CMK (cell line): ENCODE measurements around the gene BACH2.
"Not testable (repeated sequence)": the region's sequence is repeated elsewhere in the genome, so short reads cannot be mapped to it uniquely, and the experiment has no call there.

Source experiments
- DNase-seq: peaks from one replicate; pipeline ENCODE4 v3.0.0-alpha.2; 2010; ENCODE audit warnings: low read depth

Gene BACH2

GRCh38 chr6:89987830-89988229 is 308.8 kb downstream of the BACH2 start:
- no peak for DNase-seq

- no peak for DNase-seq
Observed at GRCh38 chr6:89987140-89987539, 309.5 kb downstream of the BACH2 start.

DNA sequence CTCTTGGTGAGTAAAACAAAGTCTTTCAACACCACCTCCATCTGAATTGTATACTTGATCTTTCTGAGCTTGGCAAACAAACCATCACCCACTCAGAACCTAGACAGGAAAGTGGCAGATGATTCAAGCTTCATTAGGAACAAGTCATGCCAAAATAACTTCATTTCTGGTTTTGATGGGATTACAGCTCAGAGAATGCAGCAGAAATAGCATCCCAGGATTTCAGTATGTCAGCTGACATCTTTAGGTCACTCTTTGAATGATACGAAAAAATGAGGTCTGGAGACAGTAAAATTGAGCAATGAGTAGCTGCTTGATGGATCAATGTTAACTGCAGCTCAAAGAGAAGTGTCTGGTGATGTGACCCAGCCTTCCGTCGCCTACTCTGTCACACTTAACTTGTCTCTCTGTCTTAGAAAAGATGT is 310.0 kb downstream of the BACH2 start:
- DNase-seq: no peak

GRCh38 chr6:89985751-89986493 is 310.7 kb downstream of the BACH2 start:
- DNase-seq: no peak

DNA sequence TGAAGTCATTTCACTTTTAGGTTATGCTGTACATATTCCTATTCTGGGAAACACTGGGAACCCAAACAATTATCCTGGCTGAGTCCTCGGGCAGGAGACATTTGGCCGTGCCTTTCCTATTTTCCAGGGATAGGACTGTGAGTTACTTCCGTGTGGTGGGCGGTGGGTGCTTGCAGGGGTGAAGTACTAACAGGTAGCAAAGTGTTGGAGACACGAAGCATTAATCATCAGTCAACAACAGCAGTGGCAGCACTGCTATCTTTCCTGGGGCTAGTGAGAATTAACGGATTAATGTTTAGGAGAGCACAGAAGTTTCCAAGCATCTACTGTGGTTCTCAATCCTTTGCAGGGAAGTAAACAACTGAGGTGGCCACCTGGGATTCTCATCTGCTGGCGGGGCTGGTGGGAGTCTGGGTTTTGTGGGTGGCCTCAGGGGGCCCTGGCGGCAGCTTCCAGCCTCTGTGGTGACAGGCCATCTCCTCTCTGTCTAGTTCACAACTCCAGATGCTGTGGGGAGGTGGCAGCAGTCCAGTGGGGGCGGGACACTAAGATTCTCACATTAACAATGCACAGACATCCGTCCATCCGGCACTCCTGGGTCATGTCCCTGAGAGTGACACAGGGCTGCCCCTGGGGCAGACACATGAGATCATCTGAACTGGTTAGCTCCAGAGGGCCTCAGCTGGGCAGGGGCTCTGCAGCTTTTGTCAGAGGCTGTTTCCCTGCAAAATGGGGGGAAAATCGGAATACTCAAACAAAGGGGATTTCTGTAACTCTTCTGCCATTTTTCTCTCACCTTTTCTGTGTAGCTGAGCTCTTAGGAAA is 311.5 kb downstream of the BACH2 start:
- no peak for DNase-seq

DNA sequence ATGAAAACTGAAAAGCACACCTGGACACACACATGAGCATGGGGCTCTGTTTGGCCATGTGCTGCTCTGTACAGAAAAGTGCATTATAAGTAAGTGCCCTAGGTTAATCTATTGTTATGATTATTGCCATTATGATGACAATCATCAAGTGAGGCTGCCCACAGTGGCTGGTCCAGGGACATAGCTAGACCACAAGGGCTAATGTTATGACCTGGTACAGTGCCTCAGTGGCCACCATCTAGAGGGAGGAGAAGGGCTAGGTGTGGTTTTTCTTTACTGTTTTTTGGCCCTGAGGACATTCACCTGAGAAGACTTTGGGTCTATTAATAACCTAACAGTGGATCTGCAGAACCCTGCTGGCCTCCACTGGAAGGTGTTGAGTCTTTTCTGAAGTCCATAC is 316.3 kb downstream of the BACH2 start:
- DNase-seq: no peak

DNA sequence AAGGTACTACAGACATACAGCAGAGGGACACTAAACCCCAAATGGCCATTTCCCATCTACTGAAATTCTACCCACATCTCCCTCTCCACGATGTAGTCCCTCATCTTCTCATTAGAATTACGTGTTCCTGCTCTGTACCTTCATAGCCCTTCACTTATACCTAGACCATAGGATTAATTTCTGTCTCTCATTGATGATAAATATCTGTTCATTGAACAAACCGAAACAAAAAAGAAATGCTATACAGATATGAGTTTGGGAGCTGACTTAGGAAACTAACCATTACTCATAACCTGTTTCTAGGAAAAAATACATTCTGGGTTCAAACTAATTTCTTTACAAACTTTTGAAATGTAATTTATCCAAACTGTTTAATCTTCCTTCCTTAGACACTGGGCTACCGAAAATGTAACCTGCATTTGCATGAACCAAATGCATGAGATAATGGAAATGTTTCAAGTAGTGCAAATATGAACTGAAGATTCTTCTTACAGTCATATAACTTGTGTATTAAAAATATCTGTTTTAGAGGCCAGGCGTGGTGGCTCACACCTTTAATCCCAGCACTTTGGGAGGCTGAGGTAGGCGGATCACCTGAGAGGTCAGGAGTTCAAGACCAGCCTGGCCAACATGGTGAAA is 317.0 kb downstream of the BACH2 start:
- DNase-seq: no peak

GRCh38 chr6:89978749-89979145 is 317.9 kb downstream of the BACH2 start:
- DNase-seq: no peak

- no peak for DNase-seq
Observed at GRCh38 chr6:89977808-89978748, 318.6 kb downstream of the BACH2 start.

- no peak for DNase-seq
Observed at GRCh38 chr6:89976694-89977020, 320.0 kb downstream of the BACH2 start.

- no peak for DNase-seq
Observed at GRCh38 chr6:89975991-89976693, 320.5 kb downstream of the BACH2 start.

DNA sequence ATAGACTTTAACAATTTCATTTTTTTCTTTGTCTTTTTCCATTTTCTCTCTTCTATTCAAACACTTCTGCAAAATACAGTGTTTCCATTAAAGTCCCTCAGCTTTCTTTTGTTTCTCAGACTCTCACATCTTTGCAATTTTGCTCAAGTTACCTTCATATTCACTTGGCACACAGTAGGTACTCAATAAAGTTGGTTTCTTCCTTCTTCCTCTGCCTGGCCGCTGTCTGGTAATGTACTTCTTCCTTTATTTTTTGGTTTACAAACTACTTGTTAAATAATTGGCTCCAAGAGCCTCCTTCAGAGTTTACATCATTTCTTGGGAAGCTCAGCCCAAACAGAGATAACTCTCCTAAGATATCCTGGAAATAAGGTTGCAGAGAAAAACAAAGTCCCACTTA is 321.3 kb downstream of the BACH2 start:
- no peak for DNase-seq

- no peak for DNase-seq
Observed at GRCh38 chr6:89974834-89975233, 321.8 kb downstream of the BACH2 start.

GRCh38 chr6:89972025-89972381 is 324.6 kb downstream of the BACH2 start:
- no peak for DNase-seq

DNA sequence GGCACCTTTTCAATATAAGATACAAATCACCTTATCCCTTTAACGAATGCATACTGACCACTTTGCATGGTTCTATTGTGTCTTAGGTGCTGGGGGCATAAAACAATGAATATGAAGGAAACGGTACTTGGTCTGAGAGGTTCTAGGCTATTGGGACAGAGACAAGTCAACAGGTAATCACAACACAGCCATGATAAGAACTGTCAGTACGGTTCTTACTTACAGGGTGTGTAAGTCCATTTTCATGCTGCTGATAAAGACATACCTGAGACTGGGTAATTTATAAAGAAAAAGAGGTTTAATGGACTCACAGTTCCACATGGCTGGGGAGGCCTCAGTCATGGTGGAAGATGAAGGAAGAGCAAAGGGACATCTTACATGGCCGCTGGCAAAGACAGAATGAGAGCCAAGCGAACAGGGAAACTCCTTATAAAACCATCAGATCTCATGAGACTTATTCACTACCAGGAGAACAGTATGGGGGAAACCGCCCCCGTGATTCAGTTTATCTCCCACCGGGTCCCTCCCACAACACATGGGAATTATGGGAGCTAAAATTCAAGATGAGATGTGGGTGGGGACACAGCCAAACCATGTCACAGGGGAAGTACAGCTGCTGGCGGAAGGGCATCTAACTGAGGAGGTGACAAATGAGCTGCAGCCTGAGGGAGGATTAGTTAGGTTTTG is 325.2 kb downstream of the BACH2 start:
- not testable (repeated sequence) for DNase-seq

- no peak for DNase-seq
Observed at GRCh38 chr6:89970609-89971337, 325.9 kb downstream of the BACH2 start.

DNA sequence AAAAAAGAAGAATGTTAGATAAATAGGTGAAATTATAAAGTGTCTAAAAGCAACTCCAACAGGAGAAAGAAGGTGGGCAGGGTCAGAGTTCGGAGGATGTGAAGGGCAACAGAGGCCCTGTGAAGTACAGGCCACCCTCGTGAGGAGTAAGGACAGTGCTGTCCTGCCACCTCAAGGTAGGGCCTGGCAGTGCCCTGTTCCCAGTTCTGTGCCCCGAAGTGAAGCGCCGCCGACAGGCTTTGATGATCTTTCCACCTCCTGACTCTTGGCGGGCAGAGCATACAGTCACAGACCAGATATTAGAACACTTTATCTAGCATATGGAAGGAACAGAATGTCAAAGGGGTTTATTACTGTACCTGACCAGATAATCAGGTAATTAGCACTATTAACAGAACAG is 326.6 kb downstream of the BACH2 start:
- DNase-seq: no peak

DNA sequence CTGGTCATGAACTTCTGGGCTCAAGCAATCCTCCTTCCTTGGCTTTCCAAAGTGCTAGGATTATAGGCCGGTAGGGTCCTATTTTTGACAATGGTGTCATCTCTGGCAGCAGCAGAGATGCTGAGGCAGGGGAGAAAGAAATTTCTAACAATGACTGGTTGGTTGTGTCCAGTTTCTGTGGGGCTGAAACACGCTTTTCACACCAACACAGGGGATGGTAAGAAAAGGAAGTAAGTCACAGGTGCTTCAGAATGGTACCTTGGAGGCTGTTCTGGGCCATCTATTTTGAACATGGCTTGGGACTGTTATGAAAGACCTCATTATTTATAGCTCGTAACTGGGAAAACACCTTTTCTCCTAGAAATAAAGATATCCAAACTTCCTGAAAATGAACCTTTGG is 329.7 kb downstream of the BACH2 start:
- no peak for DNase-seq

DNA sequence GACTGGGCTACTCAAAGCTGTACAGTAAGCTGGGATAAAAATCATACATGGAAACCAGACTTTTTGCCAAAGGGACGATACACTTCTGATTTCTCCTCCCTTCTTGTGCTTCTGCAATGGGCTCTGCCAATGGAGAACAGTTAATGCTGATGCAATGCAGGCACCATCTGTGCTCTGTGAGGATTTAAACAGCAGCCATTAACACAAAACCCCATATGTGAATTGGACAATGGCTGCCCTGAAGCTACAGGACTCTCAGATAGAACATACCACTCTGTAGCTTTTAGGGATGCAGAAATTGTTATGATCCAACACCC is 330.5 kb downstream of the BACH2 start:
- no peak for DNase-seq
